Bone marrow (tissue), 2 donors: ENCODE results near the gene SPATA24.
"Not testable (repeated sequence)": the region's sequence is repeated elsewhere in the genome, so short reads cannot be mapped to it uniquely, and the experiment has no call there.

Experiments used
- DNase-seq, 2 donors: peaks; one replicate each; lab custom pipeline; 2025; lab: John Stamatoyannopoulos, UW

The SPATA24 gene

DNA sequence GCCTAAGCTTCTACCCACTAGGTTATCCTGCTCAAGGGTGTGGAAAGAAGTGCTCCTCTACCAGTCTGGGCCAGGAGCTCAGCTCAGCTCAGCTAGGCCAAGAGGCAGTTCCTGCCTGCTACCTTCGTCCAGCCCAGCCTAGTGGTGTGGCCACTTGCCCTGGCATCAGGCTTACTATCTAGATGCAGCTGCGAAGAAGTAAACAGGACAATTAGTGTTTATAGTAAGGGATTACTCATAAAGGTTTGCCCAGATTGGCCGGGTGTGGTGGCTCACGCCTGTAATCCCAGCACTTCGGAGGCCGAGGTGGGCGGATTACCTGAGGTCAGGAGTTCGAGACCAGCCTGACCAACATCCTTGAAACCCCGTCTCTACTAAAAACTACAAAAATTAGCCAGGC, 12.8 kb upstream of the SPATA24 start:
- no peak for DNase-seq

DNA sequence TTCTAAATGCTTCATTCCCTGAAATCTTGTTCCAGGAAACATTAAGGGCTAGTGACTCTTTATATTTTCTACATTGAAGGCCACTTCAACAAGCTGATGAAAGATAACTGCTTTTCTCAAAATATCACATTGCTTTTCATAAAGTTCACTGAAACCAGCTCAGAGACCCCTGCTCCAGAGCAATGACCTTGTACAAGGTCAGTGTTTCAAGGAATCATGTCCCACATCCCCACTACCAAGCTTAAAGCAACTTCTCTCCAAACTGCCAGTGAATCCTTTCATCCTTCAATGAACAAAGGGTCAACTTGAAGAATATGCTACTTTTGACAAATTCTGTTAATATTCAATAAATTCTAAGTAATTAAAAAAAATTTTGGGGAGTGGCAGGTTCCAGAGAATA, 12.0 kb upstream of the SPATA24 start:
- DNase-seq, result no peak

GRCh38 chr5:139415221-139415861, 11.5 kb upstream of the SPATA24 start:
- DNase-seq, result no peak

DNA sequence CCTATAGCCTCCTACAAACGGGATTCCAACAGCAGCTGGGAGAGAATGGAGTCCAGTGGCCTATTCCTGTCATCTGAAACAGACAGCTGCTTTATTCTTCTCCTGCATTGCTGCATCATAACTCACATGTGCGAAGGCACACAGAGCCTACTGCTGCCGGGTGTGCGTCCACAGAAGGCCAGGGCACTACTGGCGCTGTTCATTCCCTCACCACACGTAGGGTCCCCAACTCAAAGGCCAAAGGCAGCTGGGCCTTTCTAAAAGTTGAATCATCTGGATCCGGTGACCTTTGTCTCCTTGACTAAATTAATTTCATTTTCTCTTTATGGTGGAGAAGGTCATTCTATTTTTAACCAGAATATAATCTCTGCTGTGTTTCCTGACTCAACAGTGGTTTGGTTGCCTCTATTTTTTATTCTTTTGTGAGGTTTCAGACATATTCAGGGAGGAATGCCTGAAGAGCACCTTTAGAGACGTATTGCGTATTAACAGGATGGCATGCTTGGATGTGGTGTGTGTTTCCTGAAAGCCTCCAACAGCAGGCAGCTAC, 10.8 kb upstream of the SPATA24 start:
- DNase-seq, result no peak

DNA sequence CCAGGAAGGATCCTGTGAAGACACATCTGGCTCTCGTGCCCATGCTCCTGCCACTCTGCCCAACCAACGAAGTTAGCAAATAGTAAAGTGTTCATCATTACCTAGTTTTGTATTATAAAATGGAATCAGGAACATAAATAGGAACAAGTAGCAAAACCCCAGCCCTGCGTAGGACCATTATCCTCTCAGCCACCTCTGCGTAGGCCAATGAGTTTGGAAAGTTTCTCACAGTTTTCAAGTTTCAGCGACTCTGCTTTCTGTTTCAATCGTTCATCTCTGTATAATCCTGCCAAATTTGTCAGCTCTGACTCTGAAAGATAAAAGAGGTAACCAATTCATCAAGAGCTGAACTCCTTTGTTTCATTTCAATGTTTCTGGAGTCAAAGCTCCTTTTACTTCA, 10.1 kb upstream of the SPATA24 start:
- no peak for DNase-seq

- DNase-seq, result no peak
Observed at GRCh38 chr5:139413153-139413552, 9.3 kb upstream of the SPATA24 start.

DNA sequence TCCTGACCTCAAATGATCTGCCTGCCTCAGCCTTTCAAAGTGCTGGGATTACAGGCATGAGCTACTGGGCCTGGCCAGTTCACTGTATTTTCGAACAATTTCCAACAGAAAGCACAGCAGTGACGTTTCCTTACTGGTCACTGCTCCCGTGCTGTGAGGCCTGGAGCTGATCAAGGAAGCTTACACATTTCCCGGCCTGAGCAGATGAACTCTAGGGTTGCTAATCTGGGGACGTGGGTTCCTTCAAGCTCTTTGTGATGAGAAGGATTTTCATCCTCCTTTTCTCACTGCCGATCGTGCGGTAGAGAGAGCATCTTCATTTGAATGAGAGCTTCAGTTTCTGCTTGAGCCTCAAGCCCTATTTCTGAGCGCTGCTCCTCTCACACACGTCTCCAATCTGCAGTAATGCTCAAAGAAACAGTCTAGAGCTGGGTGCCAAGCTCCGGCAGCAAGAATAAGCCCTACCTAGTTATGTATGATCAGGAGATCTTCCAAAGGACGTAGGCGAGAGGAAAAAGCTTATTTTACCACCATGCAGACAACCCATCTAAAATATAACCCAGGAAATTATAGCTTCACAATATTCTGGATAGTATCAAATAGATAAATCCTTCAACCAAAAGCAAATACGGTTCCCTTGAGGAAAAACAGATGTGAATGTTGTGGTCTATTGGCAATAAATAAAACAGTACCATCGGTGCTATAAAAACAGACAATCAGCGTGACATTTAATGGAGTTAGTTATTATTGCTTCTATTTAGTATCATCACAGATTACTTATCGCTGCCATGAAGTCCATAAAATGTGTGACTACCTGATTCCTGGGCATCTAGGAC, 7.3 kb upstream of the SPATA24 start:
- no peak for DNase-seq

DNA sequence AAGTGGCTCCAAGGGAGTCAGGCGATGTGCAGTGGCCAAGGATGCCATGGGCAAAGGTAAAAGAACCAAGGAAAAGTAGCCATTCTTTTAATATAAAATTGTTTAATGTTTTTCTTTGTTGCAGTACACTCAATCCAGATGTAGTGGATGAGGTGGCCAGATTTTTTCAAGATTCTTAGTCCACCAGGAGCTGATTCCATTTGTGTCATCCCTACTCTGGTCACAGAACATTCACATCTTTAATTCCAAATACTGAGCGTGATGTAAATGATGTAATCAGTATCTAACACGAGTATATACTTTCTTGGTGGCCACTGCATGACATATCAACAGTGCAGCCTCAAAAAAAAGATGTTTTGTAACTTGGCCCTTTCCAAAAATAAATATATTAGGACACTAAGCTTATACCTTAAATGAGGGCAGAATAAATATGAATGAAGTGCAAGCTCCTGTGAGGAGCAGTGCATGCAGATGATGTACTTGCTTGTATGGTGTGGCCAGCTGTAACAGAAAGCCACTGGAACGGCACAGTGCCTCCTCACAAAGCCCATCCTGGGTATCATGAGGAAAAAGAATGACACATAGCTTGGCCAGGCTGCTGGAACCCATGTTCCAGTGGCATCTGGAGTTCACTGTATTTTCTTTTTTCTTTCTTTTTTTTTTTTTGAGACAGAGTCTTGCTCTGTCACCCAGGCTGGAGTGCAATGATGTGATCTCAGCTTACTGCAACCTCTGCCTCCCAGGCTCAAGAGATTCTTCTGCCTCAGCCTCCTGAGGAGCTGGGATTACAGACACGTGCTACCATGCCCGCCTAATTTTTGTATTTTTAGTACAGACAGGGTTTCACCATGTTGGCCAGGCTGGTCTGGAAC, 6.5 kb upstream of the SPATA24 start:
- no peak for DNase-seq

GRCh38 chr5:139409116-139409515, 5.2 kb upstream of the SPATA24 start:
- DNase-seq, result not testable (repeated sequence)

DNA sequence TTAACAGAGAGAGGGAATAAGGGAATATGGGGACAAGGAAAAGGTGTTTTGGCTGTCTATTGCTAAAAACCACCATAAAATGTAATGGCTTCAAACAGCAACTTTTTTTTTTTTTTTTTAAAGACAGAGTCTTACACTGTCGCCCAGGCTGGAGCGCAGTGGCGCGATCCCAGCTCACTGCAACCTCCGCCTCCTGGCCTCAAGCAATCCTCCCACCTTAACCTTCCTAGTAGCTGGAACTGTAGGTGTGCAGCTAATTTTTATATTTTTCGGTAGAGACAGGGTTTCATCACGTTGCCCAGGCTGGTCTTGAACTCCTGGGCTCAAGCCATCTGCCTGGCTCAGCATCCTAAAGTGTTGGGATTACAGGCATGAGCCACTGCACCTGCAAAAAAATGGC, 4.3 kb upstream of the SPATA24 start:
- DNase-seq, result no peak

DNA sequence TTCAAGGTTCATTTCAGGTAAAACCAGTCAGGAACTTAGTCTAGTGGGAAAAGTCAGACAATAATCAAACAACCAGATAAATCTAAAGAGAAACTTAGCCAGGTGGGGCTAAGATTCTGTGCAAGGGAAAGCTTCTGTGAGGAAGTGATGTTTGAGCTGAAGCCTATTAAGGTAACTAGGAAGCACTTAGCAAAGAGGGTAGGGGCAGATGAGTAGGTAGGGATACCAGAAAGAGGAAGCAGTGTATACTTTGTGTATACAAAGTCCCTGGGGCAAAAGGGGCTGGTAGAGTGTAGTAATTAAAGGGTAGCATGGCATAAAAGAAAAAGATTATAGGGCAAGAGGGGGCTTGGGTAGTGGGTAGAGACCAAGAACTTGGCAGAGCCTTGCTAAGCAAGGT, 3.6 kb upstream of the SPATA24 start:
- no peak for DNase-seq

DNA sequence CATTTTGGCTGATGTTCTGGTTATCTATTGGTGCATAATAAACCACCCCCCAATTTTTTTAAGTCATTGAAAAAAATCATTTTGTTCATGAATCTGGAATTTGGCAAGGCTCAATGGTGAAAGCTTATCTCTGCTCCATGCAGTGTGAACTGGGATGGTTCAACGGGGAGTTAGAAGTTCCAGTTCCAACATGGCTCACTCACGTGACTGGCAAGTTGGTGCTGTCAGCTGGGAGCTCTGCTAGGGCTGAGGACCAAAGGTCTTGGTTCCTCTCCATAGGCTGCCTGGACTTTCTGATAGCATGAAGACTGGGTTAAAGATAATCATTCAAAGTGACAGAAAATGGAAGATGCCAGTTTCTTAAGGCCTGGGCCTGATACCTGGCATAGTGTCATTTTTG, 3.1 kb upstream of the SPATA24 start:
- no peak for DNase-seq

DNA sequence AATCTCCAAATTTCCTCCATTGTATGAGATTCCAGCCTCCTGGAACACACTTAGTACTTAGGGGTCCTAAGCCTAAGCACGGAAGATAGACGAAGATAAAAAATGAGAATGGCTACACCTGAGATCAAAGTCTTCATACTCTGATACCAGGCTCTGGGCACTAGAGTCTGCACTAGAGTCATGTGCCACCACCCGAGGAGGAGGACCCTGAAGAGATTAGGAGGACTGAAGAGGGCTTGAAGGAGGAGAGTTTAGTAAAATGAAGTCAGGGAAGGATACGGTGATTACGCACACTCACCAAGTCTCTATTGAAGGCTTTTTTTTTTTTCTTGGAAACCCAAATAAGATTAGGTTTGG, 573 bp upstream of the SPATA24 start:
- DNase-seq, result no peak

GRCh38 chr5:139403418-139403786, 487 bp downstream of the SPATA24 start:
- DNase-seq, result no peak

DNA sequence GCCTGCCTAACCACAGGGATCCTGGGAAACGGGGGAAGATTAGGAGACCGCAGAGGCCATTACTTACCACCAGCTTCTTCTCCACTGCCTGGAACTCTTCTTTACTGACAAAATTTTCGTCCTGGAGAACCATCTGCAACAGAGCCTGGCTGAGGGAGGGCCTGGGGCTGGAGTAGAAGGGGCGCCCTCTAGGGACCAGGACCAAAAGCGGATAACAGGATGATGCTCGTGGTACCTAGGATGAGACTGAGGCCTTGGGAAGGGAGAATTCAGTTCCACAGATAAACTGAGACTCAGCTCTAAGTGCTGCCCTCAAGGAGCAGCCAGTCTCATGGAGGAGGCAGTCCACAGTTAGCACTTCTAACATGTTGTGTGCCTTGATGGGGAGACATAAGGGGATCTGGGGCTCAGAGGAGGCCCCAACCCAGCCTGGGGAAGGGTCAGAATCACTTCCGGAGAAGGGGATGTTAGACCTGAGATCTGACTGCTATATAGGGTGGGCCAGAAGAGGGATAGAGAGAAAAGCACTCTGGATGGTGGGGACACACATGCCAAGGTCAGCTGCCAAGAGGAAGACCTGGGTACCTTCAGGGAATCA, 1.2 kb downstream of the SPATA24 start:
- DNase-seq, result no peak

GRCh38 chr5:139401546-139401945, 2.3 kb downstream of the SPATA24 start:
- no peak for DNase-seq

- no peak for DNase-seq
Observed at GRCh38 chr5:139399501-139400121, 4.3 kb downstream of the SPATA24 start.

DNA sequence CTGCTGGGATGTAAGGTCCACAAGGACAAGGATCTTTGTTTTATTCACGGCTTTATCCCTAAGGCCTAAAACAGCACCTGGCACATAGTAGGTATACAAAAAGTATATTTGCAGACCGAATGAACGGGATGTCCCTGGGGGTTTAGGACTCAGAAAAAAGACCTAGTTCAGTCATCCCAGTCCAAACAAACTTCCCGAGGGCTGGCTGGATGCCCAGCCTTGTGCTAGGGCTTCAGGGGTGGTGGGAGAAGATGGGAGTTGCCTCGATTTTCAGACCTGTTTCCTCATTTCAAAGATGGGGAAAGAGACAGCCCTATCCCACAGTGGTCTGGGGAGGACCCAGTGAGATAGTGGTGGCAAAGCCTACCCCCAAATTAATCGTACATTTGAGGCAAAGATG, 6.0 kb downstream of the SPATA24 start:
- DNase-seq, result no peak

DNA sequence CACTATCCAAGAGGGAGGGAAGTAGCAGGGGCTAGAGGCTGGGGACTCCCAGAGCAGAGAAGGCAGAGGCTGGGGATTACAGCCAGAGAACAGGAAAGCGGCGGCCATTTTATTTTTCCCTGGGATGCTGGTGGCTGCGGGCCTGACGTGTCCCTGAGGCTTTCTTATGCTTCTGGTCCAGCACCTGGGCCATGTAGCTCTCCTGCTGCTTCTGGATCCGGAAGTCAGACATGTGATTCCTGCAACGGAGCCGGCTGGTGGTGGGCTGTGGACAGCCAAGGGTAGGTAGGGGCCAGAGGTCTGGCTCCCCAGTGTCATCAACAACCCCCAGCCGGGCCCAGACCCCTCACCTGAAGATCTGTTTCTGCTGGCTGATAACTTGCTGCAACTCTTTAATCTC, 7.2 kb downstream of the SPATA24 start:
- no peak for DNase-seq

- DNase-seq, result no peak
Observed at GRCh38 chr5:139395844-139396640, 7.8 kb downstream of the SPATA24 start.
